GM19351 (cell line): ENCODE data around the gene KLK11.

Experiments used
- ATAC-seq: cut with Tn5 transposase; IDR thresholded peaks from one replicate; pipeline ENCODE4 v1.9.1; 2021; ENCODE audit warnings: mild to moderate bottlenecking, moderate library complexity; ENCODE audit not compliant: unreplicated experiment

The KLK11 gene

GRCh38 chr19:51026554-51026831 lies at the start of gene KLK11:
Gene KLK11, minus strand, starts transcription at chr19:51026616. Its CDS starts 985 bp downstream, at chr19:51025631.
- no peak for ATAC-seq

- ATAC-seq = no peak
These were observed 49.6 kb upstream of the KLK11 start for GRCh38 chr19:51075998-51076397.

GRCh38 chr19:51071095-51071405 lies 44.6 kb upstream of the KLK11 start:
- ATAC-seq = no peak

- ATAC-seq = no peak
These were observed 44.1 kb upstream of the KLK11 start for GRCh38 chr19:51070334-51071094.

GRCh38 chr19:51066393-51067186 lies 40.2 kb upstream of the KLK11 start:
- ATAC-seq = no peak

- no peak for ATAC-seq
These were observed 39.0 kb upstream of the KLK11 start for GRCh38 chr19:51065221-51065960.

GRCh38 chr19:51064534-51065220 lies 38.3 kb upstream of the KLK11 start, which contains the start of gene KLK13:
Gene KLK13, minus strand, starts transcription at chr19:51065092. Its CDS starts 25 bp downstream, at chr19:51065067.
- ATAC-seq = no peak

- no peak for ATAC-seq
These were observed 37.2 kb upstream of the KLK11 start for GRCh38 chr19:51063664-51064063.

- no peak for ATAC-seq
These were observed 34.6 kb upstream of the KLK11 start for GRCh38 chr19:51060973-51061372.

- ATAC-seq = no peak
These were observed 33.9 kb upstream of the KLK11 start for GRCh38 chr19:51060336-51060735.

- no peak for ATAC-seq
These were observed 33.3 kb upstream of the KLK11 start for GRCh38 chr19:51059715-51060114.

- ATAC-seq = no peak
These were observed 29.4 kb upstream of the KLK11 start for GRCh38 chr19:51055866-51056265.

- ATAC-seq = no peak
These were observed 20.6 kb upstream of the KLK11 start for GRCh38 chr19:51047031-51047335.

GRCh38 chr19:51044327-51044726 lies 17.9 kb upstream of the KLK11 start:
- no peak for ATAC-seq

GRCh38 chr19:51043497-51043896 lies 17.1 kb upstream of the KLK11 start:
- no peak for ATAC-seq

- ATAC-seq = no peak
These were observed 13.7 kb upstream of the KLK11 start for GRCh38 chr19:51040151-51040550.

- no peak for ATAC-seq
These were observed 10.1 kb upstream of the KLK11 start for GRCh38 chr19:51036519-51036918.

GRCh38 chr19:51034704-51035103 lies 8.3 kb upstream of the KLK11 start, which contains the start of gene KLK12:
Gene KLK12, minus strand, starts transcription at chr19:51035002. Its CDS starts 381 bp downstream, at chr19:51034621.
- no peak for ATAC-seq

- ATAC-seq = no peak
These were observed 5.4 kb upstream of the KLK11 start for GRCh38 chr19:51031880-51032225.

GRCh38 chr19:51031220-51031879 lies 4.9 kb upstream of the KLK11 start:
- no peak for ATAC-seq

GRCh38 chr19:51030631-51031030 lies 4.2 kb upstream of the KLK11 start:
- no peak for ATAC-seq
